SJSA1 (cell line): ENCODE measurements around the gene DCAF15. TPM values are rescaled to one million over a fixed set of nuclear protein-coding genes. Genes with fewer than 3 reads are reported as not detected.

Experiments used
- DNase-seq, 2 experiments: peaks; one replicate each; pipeline ENCODE4 v3.0.0-alpha.2; 2015 to 2020; ENCODE audit warnings: low spot score in 2 of 2, low read depth in 1 of 2
- H3K27ac ChIP-seq: fragments of 250-450 bp; sonication (Bioruptor Pico); 2 replicates; pipeline ENCODE4 v1.5.1; 2020; ENCODE audit warnings: mild to moderate bottlenecking, moderate library complexity
- H3K27me3 ChIP-seq: fragments of 250-450 bp; sonication (Bioruptor Pico); replicated peaks from 2 replicates; pipeline ENCODE4 v1.5.1; 2020; ENCODE audit warnings: mild to moderate bottlenecking, moderate library complexity
- H3K36me3 ChIP-seq: fragments of 250-450 bp; sonication (Bioruptor Pico); 2 replicates; pipeline ENCODE4 v1.5.1; 2020; ENCODE audit warnings: mild to moderate bottlenecking
- H3K4me1 ChIP-seq: fragments of 250-450 bp; sonication (Bioruptor Pico); replicated peaks from 2 replicates; pipeline ENCODE4 v1.6.1; 2021; ENCODE audit warnings: mild to moderate bottlenecking
- H3K4me3 ChIP-seq: fragments of 250-450 bp; sonication (Bioruptor Pico); 2 replicates; pipeline ENCODE4 v1.5.1; 2020; ENCODE audit warnings: mild to moderate bottlenecking
- H3K9me3 ChIP-seq: fragments of 250-450 bp; sonication (Bioruptor Pico); replicated peaks from 2 replicates; pipeline ENCODE4 v1.5.1; 2020; ENCODE audit warnings: mild to moderate bottlenecking
- total RNA-seq: library from RNA; depleted of rRNA; stranded (reverse); fragments of >200 nt; shearing (Covaris generic); gene quantifications from 2 replicates; pipeline ENCODE4 v1.2.3, GENCODE V29; 2014

Gene DCAF15
- total RNA-seq, 1 experiment from 2014 or later = 28.2 TPM

DNA sequence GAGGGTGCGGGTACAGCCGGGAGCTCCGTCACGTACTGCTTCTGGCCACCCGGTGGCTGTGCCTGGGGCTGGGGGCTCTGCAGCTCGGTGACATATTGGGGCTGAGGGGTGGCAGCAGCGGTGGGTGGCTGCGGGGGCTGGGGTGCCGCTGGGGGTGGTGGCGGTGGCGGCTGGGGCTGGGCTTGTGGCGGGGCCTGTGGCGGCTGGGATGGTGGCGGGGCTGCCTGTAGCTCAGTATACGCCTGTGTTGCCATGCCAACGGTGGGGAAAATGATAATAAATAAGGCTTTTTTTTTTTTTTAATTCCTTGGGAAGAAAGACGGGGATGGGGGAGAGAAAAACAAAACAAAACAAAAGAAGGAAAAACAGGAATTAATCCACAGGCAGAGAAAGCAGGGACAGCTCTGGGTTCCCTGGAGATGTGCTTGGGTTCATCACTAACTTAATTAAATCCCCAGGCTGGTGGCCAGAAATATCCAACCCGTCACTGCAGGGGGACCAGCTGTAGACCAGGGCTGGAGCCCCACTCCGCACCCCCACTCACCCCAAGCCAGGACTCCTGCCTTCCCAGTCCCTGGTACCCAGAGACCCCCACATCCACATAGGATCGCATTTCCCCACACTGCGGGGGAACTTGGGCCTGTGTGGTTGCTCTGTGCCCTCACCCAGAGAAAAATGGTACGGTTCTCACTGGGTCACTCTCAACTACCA, 41.4 kb downstream of the DCAF15 start:
- no peak for DNase-seq
- Histone ChIP-seq H3K36me3 (peaks cover 9% of the 10 kb centered on the region; the same call in 1 of the 2 replicates), H3K27ac (no peak overlapping the region), H3K4me3 (no peak overlapping the region), H3K9me3 (no peaks in the 10 kb centered on the region), H3K4me1 (no peaks in the 10 kb centered on the region), H3K27me3 (no peaks in the 10 kb centered on the region)

DNA sequence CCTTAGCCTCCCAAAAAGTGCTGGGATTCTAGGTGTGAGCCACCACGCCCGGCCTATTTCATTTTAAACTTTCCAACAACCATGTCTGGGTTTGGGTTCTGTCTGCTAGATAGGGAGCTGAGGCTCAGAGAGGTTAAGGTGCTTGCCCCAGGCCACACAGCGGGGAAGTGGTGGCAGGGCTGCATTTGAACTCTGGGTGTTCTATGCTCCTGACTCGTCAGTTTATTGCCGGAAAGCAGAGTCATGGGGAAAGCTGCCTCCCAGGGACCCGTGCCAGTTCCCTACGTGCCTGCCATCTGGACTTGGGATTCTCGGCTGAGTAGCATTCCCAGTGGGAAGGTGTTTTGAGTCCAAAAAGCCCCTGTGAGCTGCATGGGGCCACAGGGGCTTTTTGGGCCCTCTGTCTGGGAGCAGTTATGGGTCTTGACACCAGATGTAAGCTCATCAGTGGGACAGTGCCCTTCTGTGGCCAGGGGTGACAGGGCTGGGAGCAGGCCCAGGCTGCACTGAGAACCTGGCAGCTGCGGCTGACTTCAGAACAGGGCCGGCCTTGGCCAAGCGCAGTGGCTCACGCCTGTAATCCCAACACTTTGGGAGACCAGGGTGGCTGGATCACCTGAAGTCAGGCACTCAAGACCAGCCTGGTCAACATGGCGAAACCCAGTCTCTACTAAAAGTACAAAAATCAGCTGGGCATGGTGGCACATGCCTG, 42.9 kb downstream of the DCAF15 start:
- Histone ChIP-seq H3K4me3 (no peak overlapping the region), H3K4me1 (no peaks in the 10 kb centered on the region), H3K27ac (no peak overlapping the region), H3K9me3 (0 out of 2 replicates have a peak, but pooled peaks cover 3% of the 10 kb centered on the region), H3K27me3 (no peaks in the 10 kb centered on the region), H3K36me3 (peaks cover 9% of the 10 kb centered on the region; the same call in 1 of the 2 replicates)
- no peak for DNase-seq

DNA sequence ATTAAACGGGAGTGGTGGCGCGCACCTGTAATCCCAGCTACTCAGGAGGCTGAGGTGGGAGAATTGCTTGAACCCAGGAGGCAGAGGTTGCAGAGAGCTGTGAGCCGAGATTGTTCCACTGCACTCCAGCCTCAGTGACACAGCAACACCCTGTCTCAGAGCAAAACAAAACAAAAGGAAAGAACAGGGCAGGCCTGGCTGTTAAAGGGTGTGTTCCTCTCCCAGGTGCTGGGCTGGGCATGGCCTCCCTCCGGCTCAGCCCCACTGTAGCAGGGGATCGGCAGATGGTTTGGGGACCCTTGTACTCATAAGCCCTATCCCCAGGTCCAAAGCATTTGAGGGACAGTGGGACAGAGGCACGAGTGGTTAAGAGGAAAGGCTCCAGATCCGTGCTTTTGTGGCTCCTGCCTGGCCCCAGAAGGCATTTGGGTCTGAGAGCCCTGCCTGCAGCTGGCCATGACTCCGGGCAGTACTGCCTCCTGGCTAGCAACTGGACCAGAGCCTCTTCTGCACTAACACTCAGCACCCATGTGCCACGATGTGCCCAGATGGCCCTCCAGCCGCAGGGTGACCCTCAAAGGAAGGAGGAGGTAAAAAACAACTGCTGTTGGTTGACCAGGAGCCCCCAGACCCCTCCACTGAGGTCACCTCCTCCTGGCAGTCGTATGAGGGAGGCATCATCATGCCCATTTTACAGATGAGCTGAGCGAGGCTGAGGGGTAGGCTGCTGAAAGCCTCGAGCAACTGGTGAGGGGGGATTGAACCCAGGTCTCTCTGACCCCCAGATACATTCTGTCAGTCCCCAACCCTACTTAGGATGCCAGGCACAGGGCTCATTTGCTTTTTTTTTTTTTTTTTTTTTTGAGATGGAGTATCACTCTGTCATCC, 43.8 kb downstream of the DCAF15 start:
- H3K36me3 ChIP-seq = peaks cover 9% of the 10 kb centered on the region; the same call in 1 of the 2 replicates
- no peak overlapping the region for H3K27ac ChIP-seq
- no peak overlapping the region for H3K4me3 ChIP-seq
- no peaks in the 10 kb centered on the region for H3K4me1 ChIP-seq
- H3K9me3 ChIP-seq = 0 out of 2 replicates have a peak, but pooled peaks cover 3% of the 10 kb centered on the region
- DNase-seq = no peak
- no peaks in the 10 kb centered on the region for H3K27me3 ChIP-seq

DNA sequence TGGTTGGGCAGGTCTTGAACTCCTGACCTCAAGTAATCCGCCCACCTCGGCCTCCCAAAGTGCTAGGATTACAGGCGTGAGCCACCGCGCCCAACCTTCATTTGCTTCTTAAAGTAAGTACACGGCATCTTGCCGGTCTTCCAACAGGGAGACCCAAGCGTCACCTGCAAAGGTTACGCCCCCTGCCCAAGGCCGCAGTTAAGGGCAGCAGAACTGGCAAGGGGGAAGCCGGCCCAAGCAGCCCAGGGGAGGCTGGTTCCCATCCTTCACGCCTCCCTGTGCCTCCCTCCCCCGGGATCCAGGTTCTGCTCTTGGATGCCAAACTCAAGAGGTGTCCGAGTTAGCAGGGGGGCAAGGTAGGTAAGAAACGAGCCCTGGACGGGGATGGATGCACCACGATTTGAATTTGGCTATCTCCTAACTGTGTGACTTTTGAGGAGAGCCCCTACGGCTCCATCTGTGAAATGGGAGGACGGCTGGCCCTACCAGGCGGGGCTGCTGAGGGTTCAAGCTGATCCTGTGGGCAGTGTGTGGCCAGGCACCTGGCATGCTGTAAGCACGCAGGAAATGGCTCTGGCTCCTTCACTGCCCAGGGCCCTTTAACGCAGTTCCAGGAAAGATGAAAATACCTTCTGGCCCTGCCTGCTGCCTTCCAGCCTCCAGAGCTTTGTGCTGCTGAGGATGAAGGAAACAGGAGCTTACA, 44.8 kb downstream of the DCAF15 start:
- H3K27ac ChIP-seq = no peak overlapping the region
- 0 out of 2 replicates have a peak, but pooled peaks cover 3% of the 10 kb centered on the region for H3K9me3 ChIP-seq
- H3K4me3 ChIP-seq = no peak overlapping the region
- H3K4me1 ChIP-seq = no peaks in the 10 kb centered on the region
- DNase-seq = no peak
- H3K27me3 ChIP-seq = no peaks in the 10 kb centered on the region
- peaks cover 9% of the 10 kb centered on the region; the same call in 1 of the 2 replicates for H3K36me3 ChIP-seq

DNA sequence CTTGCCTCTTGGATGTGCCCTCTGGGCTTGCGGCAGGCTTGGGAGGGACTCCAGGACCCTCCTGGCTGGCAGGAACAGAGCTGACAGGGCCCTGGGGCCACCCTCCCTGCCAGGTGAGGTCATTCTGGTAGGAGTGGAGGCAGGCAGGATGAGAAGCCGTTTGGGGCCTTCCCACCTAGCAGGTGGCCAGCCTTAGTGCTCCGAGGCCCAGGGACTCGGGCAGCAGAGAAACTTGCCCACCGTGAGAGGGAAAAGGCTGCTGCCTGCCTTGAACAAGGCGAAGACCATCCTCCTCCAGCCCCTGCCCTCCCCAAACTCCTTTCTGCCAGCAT, 45.3 kb downstream of the DCAF15 start:
- H3K4me1 ChIP-seq = no peaks in the 10 kb centered on the region
- H3K27ac ChIP-seq = no peak overlapping the region
- H3K27me3 ChIP-seq = no peaks in the 10 kb centered on the region
- 0 out of 2 replicates have a peak, but pooled peaks cover 3% of the 10 kb centered on the region for H3K9me3 ChIP-seq
- H3K4me3 ChIP-seq = no peak overlapping the region
- no peak for DNase-seq
- H3K36me3 ChIP-seq = peaks cover 6% of the 10 kb centered on the region; the same call in 1 of the 2 replicates

DNA sequence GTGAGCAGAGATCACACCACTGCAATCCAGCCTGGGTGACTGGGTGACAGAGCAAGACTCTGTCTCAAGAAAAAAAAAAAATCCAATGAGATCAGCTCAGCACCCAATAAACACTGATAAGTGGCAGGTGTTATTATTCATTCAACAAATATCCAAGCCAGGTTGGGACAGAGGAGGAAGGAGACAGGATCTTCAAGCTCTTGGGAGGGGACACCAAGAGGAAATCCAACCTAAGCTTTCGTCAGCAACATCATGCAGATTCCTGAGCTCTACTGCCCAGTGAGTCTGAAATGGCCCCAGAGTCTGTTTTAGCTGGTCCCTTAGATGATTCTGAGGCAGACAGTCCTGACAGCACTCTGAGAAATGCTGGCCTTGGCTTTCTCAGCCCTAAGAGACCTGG, 46.1 kb downstream of the DCAF15 start:
- no peak overlapping the region for H3K27ac ChIP-seq
- no peaks in the 10 kb centered on the region for H3K4me1 ChIP-seq
- peaks cover 5% of the 10 kb centered on the region; the same call in 1 of the 2 replicates for H3K36me3 ChIP-seq
- DNase-seq = no peak
- H3K9me3 ChIP-seq = 0 out of 2 replicates have a peak, but pooled peaks cover 3% of the 10 kb centered on the region
- H3K4me3 ChIP-seq = no peak overlapping the region
- H3K27me3 ChIP-seq = no peaks in the 10 kb centered on the region

DNA sequence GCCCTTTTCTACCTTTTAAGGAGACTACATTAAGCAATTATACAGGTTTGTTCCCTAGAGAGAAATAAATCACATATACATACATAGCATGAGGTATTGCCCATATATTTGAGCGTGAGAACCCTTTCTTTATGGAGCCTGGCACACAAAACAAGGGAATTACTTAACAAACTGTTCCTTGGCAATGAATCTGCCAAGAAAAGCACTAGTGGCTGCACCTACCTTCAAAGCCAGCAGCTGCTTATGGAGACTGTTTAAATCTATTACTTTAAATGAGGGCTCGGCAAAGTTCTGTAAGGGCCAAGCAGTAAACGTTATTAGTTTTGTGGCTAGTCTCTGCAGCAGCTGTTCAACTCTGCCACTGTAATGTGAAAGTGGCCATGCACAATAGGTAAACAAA, 46.8 kb downstream of the DCAF15 start:
- Histone ChIP-seq H3K9me3 (0 out of 2 replicates have a peak, but pooled peaks cover 3% of the 10 kb centered on the region), H3K36me3 (peaks cover 4% of the 10 kb centered on the region; the same call in 1 of the 2 replicates), H3K4me3 (no peak overlapping the region), H3K4me1 (no peaks in the 10 kb centered on the region), H3K27me3 (no peaks in the 10 kb centered on the region), H3K27ac (no peak overlapping the region)
- DNase-seq = no peak

DNA sequence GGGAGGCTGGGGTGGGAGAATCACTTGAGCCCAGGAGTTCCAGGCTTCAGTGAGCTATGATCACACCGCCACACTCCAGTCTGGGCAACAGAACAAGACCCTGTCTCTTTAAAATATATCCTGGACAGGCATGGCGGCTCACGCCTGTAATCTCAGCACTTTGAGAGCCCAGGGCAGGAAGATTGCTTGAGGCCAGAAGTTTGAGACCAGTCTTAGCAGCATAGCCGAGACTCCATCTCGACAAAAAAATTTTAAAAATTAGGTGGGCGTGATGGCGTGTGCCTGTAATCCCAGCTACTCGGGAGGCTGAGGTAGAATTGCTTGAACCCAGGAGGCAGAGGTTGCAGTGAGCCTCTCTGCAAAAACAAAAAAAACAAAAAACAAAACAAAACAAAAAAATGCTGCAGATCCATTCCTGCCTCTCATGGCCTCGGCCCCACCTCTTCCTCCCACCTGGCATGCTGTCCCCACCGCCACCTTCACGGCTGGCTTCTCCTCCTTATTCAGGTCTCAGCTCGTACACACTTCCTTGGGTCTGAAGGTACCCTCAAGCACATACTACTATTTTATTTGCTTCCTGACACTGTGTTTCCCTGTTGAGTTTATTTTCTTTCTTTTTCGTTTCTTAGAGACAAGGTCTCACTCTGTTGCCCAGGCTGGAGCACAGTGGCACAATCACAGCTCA, 48.5 kb downstream of the DCAF15 start:
- no peak for DNase-seq
- no peak overlapping the region for H3K27ac ChIP-seq

DNA sequence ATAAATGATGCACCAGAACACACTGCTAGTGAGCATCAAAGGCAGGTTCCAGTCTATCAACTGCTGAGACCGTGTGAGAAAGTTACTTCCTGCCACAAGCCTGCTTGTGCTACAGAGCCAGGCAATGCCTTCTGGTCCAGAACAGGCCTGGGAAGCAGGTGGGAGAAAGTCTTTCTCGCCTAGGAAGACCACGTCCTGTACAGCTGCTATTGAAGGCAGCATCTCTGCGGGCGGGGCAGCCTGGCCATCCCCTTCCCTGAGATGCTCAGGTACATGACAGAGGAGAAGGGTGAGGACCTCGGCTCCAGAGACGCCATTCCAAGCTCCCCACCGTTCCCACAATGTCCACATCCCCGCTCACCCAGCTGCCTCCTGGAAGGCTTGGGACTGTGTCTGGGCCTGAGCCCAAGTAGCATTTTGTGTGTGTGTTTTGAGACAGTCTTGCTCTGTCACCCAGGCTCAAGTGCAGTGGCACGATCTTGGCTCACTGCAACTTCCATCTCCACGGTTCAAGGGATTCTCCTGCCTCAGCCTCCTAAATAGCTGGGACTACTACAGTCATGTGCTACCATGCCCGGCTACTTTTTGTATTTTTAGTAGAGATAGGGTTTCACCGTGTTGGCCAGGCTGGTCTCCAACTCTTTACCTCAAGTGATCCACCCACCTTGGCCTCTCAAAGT, 50.4 kb downstream of the DCAF15 start:
- peaks cover 8% of the 10 kb centered on the region for H3K4me1 ChIP-seq
- H3K36me3 ChIP-seq = no peaks in the 10 kb centered on the region
- DNase-seq = no peak
- H3K27ac ChIP-seq = no peak overlapping the region
- 0 out of 2 replicates have a peak, but pooled peaks cover 3% of the 10 kb centered on the region for H3K9me3 ChIP-seq
- no peaks in the 10 kb centered on the region for H3K27me3 ChIP-seq
- no peak overlapping the region for H3K4me3 ChIP-seq

More for the DNA sequence above, 48.5 kb downstream of the DCAF15 start:
- peaks cover 3% of the 10 kb centered on the region; the same call in 1 of the 2 replicates for H3K4me1 ChIP-seq
- H3K4me3 ChIP-seq = no peak overlapping the region
- 0 out of 2 replicates have a peak, but pooled peaks cover 3% of the 10 kb centered on the region for H3K9me3 ChIP-seq
- peaks cover 3% of the 10 kb centered on the region; the same call in 1 of the 2 replicates for H3K36me3 ChIP-seq
- no peaks in the 10 kb centered on the region for H3K27me3 ChIP-seq

DNA sequence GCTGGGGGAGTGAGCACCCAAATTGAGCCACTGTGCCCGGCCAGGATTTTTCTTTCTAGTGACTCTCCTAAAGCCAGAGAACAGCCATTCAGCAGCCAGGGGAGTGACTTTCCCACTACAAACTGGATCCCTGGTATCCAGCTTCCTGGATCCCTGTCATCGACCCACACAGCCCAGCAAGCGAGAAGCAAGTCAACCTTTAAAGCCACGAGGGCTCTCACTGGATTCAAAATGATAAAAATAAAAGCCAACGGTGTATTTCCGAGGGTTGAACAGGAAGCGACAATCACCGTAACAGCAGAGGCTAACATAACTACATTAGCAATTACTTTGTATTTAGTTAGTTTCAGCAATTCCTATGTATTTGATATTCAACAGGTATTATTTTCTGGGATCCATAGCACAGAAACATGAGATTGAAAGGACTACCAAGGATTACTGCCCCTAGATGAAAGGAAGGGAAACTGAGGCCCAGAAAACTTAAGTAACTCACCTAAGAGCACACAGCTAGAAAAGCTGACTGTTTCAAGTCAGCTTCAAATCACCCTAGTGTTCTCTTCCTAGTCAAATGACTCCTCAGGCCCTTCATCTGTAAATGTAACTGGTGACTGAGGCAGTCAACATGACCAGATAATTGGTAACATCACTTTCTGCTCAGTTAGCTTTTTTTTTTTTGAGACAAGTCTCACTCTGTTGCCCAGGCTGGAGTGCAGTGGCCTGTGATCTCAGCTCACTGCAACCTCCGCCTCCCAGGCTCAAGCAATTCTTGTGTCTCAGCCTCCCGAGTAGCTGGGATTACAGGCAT, 51.1 kb downstream of the DCAF15 start:
- no peak for DNase-seq
- no peak overlapping the region for H3K27ac ChIP-seq

DNA sequence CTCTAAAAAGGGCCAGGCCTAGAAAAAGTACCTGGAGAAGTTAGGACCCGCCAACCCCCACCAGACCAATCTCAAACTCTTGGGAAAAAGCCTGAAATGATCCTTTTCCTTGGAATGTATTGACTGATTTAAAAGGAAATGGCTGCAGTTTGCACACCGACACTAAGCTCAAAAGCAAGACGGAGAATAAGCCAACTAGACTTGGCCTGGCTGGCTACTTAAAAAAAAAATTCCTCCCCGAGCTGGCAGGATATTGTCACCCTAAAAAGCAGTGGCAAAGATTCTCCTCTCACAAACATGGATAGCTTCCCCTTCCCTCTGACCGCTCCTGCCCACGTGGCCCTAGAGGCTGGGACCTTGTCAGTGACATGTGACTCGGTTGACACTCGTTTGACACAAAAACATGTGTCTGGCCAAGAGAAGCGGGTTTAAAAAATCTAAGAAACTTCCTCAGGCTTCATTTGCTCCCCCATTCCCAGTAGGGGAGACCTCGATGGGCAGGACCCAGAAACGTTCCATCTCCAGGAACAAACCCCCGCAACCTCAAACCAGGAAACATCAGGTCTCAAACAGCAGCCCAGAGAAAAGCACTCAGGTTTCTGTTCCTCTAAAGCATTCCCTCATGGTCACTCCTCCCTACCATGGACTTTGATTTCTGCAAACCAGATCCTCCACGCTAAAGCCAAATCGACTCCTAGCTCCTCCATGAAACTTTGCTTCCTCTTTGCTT, 52.5 kb downstream of the DCAF15 start:
- Histone ChIP-seq H3K27me3 (no peaks in the 10 kb centered on the region), H3K9me3 (no peaks in the 10 kb centered on the region), H3K4me1 (peaks cover 8% of the 10 kb centered on the region), H3K36me3 (no peaks in the 10 kb centered on the region), H3K27ac (no peak overlapping the region), H3K4me3 (no peak overlapping the region)
- no peak for DNase-seq

More for the DNA sequence above, 51.1 kb downstream of the DCAF15 start:
- Histone ChIP-seq H3K36me3 (no peaks in the 10 kb centered on the region), H3K4me3 (no peak overlapping the region), H3K9me3 (0 out of 2 replicates have a peak, but pooled peaks cover 3% of the 10 kb centered on the region), H3K27me3 (no peaks in the 10 kb centered on the region), H3K4me1 (peaks cover 8% of the 10 kb centered on the region)
